Measurements from ENCODE around the gene MFSD8. TPM values are rescaled to one million over a fixed set of nuclear protein-coding genes. Genes with fewer than 3 reads are reported as not detected.

The MFSD8 gene
- total RNA-seq, 1 experiment from 2014 or later = 24.0 TPM

- no peak overlapping the region for H3K23ac ChIP-seq (ENCODE audit: insufficient read length, low read depth, low read length)
- DNase-seq = no peak
These were observed 41.6 kb upstream of the MFSD8 start for GRCh38 chr4:128006592-128006991.

More at GRCh38 chr4:128006592-128006991, 41.6 kb upstream of the MFSD8 start:
- Histone ChIP-seq H2BK120ac (ENCODE audit: low read depth, low read length, poor library complexity, severe bottlenecking) (no peak overlapping the region), H3T11ph (ENCODE audit: low read length) (no peak overlapping the region), H3K56ac (ENCODE audit: insufficient read length, low read depth, low read length) (no peak overlapping the region), H2BK5ac (ENCODE audit: insufficient read length, low read length) (no peak overlapping the region), H3K79me1 (ENCODE audit: insufficient read depth, low read depth, low read length, poor library complexity, severe bottlenecking) (no peaks in the 10 kb centered on the region), H4K20me1 (ENCODE audit: control insufficient read depth, insufficient read depth, insufficient read length) (no peaks in the 10 kb centered on the region), H2AK5ac (ENCODE audit: insufficient read length, low read length) (no peak overlapping the region), H3K27me3 (ENCODE audit: insufficient read depth, low read length) (no peaks in the 10 kb centered on the region; the same call in 1 of the 2 replicates), H3K14ac (ENCODE audit: insufficient read depth, low read length) (no peak overlapping the region), H3K4me2 (ENCODE audit: insufficient read depth, insufficient read length, low read length) (no peak overlapping the region), H3K23me2 (ENCODE audit: insufficient read length, low read depth, low read length, poor library complexity, severe bottlenecking) (no peaks in the 10 kb centered on the region), H2BK15ac (ENCODE audit: low read depth, low read length) (no peak overlapping the region), H3K27ac (ENCODE audit: insufficient read length, low read depth, low read length) (no peak overlapping the region), H2BK12ac (ENCODE audit: insufficient read length, low read depth, low read length) (no peak overlapping the region), H3K4ac (ENCODE audit: low read depth, low read length) (no peak overlapping the region), H2BK20ac (ENCODE audit: low read depth, low read length, poor library complexity, severe bottlenecking) (no peak overlapping the region), H4K8ac (replicated peaks; ENCODE audit: insufficient read length, low read depth, low read length) (no peak overlapping the region), H4K91ac (ENCODE audit: insufficient read length, low read depth, low read length) (no peak overlapping the region), H3K9ac (ENCODE audit: extremely low read depth, insufficient read length, low read length) (no peak overlapping the region), H3K4me1 (ENCODE audit: insufficient read depth, low read length) (no peaks in the 10 kb centered on the region), H3K79me2 (ENCODE audit: insufficient read depth, low read length) (no peaks in the 10 kb centered on the region), H3K9me3 (ENCODE audit: control insufficient read depth, low read depth, low read length) (no peaks in the 10 kb centered on the region), H3K18ac (ENCODE audit: insufficient read length, low read depth, low read length) (no peak overlapping the region), H2AFZ (ENCODE audit: low read length) (no peak overlapping the region), H4K5ac (ENCODE audit: insufficient read length, low read depth, low read length) (no peak overlapping the region)
- no peak for TF ChIP-seq CTCF (conservative IDR thresholded peaks at IDR 0.05)
- no peak overlapping the region for H3K4me3 Mint-ChIP-seq
- peak overlapping the region in 1 of 3 experiments; percentile 30; a peak in 1 of 7 replicates for H3K27ac Mint-ChIP-seq
- WGBS (ENCODE audit: extremely low coverage, insufficient read length, low lambda C conversion rate) = 100% methylated on average over 1 of the region's 5 CpGs
- no peaks in the 10 kb centered on the region for H3K27me3 Mint-ChIP-seq (ENCODE audit: low read depth)
- H3K4me1 Mint-ChIP-seq = no peaks in the 10 kb centered on the region
- H3K36me3 Mint-ChIP-seq (ENCODE audit: insufficient read depth in 1 of 3, low read depth in 3 of 3) = peaks cover 7 to 26% (median 23%) of the 10 kb centered on the region in 3 experiments; a peak in 6 of 7 replicates
- H3K9me3 Mint-ChIP-seq = no peaks in the 10 kb centered on the region

Measured in H9 (cell line).